ENCODE results near the gene DIPK1A.

Gene DIPK1A

GRCh38 chr1:92853299-92853698, 108.0 kb downstream of the DIPK1A start:
- no peak overlapping the region for H3K4me3 ChIP-seq
- TF ChIP-seq, protein P1, sequence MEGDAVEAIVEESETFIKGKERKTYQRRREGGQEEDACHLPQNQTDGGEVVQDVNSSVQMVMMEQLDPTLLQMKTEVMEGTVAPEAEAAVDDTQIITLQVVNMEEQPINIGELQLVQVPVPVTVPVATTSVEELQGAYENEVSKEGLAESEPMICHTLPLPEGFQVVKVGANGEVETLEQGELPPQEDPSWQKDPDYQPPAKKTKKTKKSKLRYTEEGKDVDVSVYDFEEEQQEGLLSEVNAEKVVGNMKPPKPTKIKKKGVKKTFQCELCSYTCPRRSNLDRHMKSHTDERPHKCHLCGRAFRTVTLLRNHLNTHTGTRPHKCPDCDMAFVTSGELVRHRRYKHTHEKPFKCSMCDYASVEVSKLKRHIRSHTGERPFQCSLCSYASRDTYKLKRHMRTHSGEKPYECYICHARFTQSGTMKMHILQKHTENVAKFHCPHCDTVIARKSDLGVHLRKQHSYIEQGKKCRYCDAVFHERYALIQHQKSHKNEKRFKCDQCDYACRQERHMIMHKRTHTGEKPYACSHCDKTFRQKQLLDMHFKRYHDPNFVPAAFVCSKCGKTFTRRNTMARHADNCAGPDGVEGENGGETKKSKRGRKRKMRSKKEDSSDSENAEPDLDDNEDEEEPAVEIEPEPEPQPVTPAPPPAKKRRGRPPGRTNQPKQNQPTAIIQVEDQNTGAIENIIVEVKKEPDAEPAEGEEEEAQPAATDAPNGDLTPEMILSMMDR (IDR thresholded peaks at IDR 0.05) = no peak
- DNase-seq (ENCODE audit: low spot score) = no peak
- H3K27ac ChIP-seq = no peak overlapping the region

GRCh38 chr1:92851729-92852128, 109.5 kb downstream of the DIPK1A start:
- DNase-seq (ENCODE audit: low spot score) = no peak
- Histone ChIP-seq H3K27ac (no peak overlapping the region), H3K4me3 (no peak overlapping the region)
- TF ChIP-seq, protein P1 (IDR thresholded peaks at IDR 0.05) = no peak

DNA sequence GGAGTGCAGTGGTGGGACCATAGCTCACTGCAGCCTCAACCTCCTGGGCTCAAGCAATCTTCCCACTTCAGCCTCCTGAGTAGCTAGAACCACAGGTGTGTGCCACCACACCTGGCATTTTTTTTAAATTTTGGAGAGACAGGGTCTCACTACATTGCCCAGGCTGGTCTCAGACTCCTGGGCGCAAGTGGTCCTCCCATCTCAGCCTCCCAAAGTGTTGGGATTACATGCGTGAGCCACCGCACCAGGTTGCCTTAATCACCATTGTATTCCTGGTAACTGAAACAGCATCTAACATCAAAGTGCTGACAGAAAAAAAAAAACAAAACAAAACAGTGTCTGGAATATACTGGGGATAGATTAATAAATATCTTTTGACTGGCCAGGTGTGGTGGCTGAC, 111.2 kb downstream of the DIPK1A start:
- H3K27ac ChIP-seq = no peak overlapping the region
- TF ChIP-seq, protein P1 (IDR thresholded peaks at IDR 0.05) = no peak
- no peak overlapping the region for H3K4me3 ChIP-seq
- DNase-seq (ENCODE audit: low spot score) = no peak

GRCh38 chr1:92848201-92848600, 113.1 kb downstream of the DIPK1A start:
- Histone ChIP-seq H3K4me3 (no peak overlapping the region), H3K27ac (no peak overlapping the region)
- TF ChIP-seq, protein P1 (IDR thresholded peaks at IDR 0.05) = no peak
- DNase-seq (ENCODE audit: low spot score) = no peak

DNA sequence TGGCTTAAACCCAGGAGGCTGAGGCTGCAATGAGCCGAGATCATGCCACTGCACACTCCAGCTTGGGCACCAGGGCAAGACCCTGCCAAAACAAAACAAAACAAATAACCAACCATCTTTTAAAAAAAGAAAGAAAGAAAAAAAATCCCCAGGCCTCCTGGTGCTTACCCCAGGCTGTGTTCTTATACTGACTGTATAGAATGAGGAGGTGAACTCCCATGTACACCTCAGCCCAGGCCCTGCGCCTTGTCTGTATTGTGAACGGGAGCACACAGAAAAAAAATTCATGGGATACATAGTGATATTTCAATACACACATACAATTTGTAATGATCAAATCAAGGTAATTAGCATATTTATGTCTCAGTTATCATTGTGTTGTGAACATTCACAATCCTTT, 115.4 kb downstream of the DIPK1A start:
- DNase-seq (ENCODE audit: low spot score) = no peak
- Histone ChIP-seq H3K27ac (no peak overlapping the region), H3K4me3 (no peak overlapping the region)
- TF ChIP-seq, protein P1 (IDR thresholded peaks at IDR 0.05) = no peak

- no peak for DNase-seq (ENCODE audit: low spot score)
- H3K27ac ChIP-seq = no peak overlapping the region
- TF ChIP-seq, protein P1 (IDR thresholded peaks at IDR 0.05) = no peak
- H3K4me3 ChIP-seq = no peak overlapping the region
Observed at GRCh38 chr1:92844439-92844838, 116.8 kb downstream of the DIPK1A start.

GRCh38 chr1:92843429-92844352, 117.6 kb downstream of the DIPK1A start:
- no peak for DNase-seq (ENCODE audit: low spot score)
- H3K4me3 ChIP-seq = no peak overlapping the region
- TF ChIP-seq, protein P1 (IDR thresholded peaks at IDR 0.05) = no peak
- no peak overlapping the region for H3K27ac ChIP-seq

Data from coronary artery (tissue), 2 donors.